ENCODE measurements around the gene RAMACL. TPM values are rescaled to one million over a fixed set of nuclear protein-coding genes. Genes with fewer than 3 reads are reported as not detected.
"Not testable (repeated sequence)": the region's sequence is repeated elsewhere in the genome, so short reads cannot be mapped to it uniquely, and the experiment has no call there.

Gene RAMACL
- total RNA-seq, 4 donors from 2014 or later = 3.7 to 13.4 (median 9.0) TPM

DNA sequence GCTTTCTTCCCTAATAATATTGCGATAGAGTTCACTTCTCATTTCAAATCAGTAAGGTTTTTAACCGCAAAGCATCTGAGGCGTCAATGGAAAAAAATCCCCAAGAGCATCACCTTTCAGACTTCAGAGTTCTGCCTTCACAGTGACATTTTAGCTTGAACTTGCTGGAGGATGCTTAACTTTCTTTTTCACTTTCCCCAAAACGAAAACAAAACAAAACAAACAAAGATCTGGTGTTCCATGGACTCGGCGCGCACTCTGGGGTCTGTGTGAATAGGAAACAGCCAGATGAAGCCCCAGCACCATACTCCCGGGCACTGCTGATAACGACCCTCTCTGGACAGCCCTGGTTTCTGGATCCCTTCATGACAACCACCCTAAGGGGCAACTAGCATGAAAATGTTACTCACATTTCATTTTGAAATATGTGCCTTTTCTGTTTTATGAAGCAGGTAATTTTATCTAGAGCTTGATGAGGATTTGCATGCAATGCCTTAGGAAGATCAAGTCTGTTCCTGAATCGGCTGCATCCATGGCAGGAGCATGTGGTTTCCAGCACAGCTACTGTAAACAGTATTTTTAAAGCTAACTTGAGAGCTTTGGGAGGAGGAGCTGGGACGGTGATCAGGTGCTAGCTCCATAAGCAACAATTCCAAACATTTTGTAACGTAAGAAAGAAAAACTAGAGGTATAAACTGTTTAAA, 44.5 kb downstream of the RAMACL start:
- Histone ChIP-seq H3K27me3 (no peaks in the 10 kb centered on the region), H3K9me3 (no peaks in the 10 kb centered on the region), H3K36me3 (peaks cover 0 to 4% of the 10 kb centered on the region in 2 donors), H3K4me3 (replicated peaks in 1 of 3) (no peak overlapping the region), H3K27ac (peak overlapping the region in 2 of 3 donors; percentile 14 to 71), H3K4me1 (peaks cover 5 to 12% of the 10 kb centered on the region in 2 donors)
- intact Hi-C loops (cut with DNase I) = no loop called here
- TF ChIP-seq, protein P1, sequence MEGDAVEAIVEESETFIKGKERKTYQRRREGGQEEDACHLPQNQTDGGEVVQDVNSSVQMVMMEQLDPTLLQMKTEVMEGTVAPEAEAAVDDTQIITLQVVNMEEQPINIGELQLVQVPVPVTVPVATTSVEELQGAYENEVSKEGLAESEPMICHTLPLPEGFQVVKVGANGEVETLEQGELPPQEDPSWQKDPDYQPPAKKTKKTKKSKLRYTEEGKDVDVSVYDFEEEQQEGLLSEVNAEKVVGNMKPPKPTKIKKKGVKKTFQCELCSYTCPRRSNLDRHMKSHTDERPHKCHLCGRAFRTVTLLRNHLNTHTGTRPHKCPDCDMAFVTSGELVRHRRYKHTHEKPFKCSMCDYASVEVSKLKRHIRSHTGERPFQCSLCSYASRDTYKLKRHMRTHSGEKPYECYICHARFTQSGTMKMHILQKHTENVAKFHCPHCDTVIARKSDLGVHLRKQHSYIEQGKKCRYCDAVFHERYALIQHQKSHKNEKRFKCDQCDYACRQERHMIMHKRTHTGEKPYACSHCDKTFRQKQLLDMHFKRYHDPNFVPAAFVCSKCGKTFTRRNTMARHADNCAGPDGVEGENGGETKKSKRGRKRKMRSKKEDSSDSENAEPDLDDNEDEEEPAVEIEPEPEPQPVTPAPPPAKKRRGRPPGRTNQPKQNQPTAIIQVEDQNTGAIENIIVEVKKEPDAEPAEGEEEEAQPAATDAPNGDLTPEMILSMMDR (IDR thresholded peaks at IDR 0.05) = no peak
- no peak for TF ChIP-seq POLR2A (IDR thresholded peaks at IDR 0.05)
- DNase-seq = peak in 1 of 2 donors; percentile 19
- 53 to 58% methylated on average over 12 of the region's 12 CpGs for WGBS, 2 donors

DNA sequence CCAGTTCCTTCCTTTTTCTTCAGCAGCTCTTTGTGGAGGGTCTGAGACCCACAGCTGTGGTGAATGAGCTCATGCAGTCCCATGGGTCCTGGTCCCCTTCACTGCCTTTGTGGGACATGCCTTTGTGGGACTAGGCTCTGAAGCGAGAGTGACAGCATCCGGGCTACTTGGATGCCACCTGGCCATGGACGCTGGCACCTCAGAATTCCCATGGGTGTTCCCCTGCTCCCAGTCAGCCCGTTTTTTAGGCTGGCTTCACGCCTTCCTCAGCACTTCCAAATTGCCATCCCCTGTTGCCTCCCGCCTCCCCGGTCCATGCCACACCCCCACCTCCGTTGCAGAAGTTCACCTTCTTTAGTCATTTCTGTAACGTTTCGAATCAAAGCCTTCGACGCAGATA, 45.1 kb downstream of the RAMACL start:
- Histone ChIP-seq H3K27ac (no peak overlapping the region), H3K9me3 (no peaks in the 10 kb centered on the region), H3K4me3 (replicated peaks in 1 of 3) (no peak overlapping the region), H3K4me1 (peaks cover 5 to 12% of the 10 kb centered on the region in 2 donors), H3K27me3 (no peaks in the 10 kb centered on the region), H3K36me3 (peaks cover 0 to 8% of the 10 kb centered on the region in 2 donors)
- no peak for DNase-seq
- WGBS, 2 donors = 81 to 84% methylated on average over 12 of the region's 12 CpGs
- intact Hi-C loops (cut with DNase I) = no loop called here
- TF ChIP-seq, protein P1 (IDR thresholded peaks at IDR 0.05) = no peak

DNA sequence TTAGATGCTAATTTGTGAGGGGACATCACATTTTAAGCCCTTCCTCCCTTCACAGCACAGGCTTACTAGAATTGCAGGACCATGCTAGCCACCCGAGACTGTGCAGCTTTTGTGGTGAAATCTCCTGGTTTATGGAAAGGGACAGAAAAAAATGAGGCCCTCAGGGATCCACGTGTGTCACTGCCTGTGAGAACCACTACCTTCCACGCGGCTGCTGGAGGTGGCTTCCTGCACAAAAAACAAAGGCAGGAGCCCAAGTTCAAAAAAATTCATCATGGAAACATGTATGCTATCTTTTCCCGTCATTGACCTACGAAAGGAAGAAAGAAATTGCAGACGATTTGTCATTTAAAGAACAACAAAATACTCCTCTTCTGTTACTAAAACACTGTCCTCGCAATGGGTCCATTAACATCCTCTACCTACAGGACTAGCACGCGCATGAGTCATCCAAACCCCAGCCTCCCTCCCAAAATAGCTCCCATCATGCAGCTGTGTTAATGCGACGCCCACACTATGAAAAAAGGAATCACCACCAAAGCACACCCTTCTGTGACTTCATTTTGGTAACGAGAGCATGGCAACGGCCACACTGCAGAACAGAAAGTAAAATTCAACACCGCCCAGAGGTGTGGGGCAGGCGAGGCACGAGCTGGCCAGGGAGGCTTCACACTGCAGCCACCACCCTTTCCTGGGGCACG, 45.7 kb downstream of the RAMACL start:
- H3K9me3 ChIP-seq = no peaks in the 10 kb centered on the region
- peaks cover 5 to 12% of the 10 kb centered on the region in 2 donors for H3K4me1 ChIP-seq
- DNase-seq = peak in 1 of 2 donors; percentile 11
- no peak overlapping the region for H3K4me3 ChIP-seq (replicated peaks in 1 of 3)
- no peak for TF ChIP-seq POLR2A (IDR thresholded peaks at IDR 0.05)
- TF ChIP-seq, protein P1 (IDR thresholded peaks at IDR 0.05) = no peak
- H3K27me3 ChIP-seq = no peaks in the 10 kb centered on the region
- H3K27ac ChIP-seq = no peak overlapping the region
- intact Hi-C loops (cut with DNase I) = no loop called here
- WGBS, 2 donors = 76 to 82% methylated on average over 18 of the region's 18 CpGs
- peaks cover 0 to 14% of the 10 kb centered on the region in 2 donors for H3K36me3 ChIP-seq

DNA sequence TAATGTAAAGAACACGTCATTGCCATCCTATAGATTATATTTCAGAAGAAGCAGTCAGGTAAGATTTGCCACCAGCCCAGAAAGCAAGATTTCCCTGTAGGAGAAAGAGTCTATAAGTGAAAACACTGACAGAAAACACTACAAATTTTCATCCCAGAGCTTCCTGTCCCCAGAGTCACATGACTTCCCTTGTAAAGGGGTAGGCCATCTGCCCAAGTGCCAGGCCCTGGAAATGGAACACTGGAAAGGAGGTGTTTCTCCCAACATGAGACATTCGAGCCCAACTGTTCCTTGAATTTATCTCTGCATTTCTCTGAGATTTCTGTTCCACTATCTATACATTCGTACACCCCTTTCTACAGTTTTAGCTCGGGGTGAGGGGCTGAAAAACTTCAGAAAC, 46.9 kb downstream of the RAMACL start:
- Histone ChIP-seq H3K4me1 (peaks cover 5 to 12% of the 10 kb centered on the region in 2 donors), H3K4me3 (replicated peaks in 1 of 3) (no peak overlapping the region), H3K36me3 (peaks cover 0 to 25% of the 10 kb centered on the region in 2 donors), H3K27ac (no peak overlapping the region), H3K27me3 (no peaks in the 10 kb centered on the region), H3K9me3 (no peaks in the 10 kb centered on the region)
- DNase-seq = no peak
- 85 to 88% methylated on average over 4 of the region's 4 CpGs for WGBS, 2 donors
- TF ChIP-seq, protein P1 (IDR thresholded peaks at IDR 0.05) = no peak
- TF ChIP-seq POLR2A (IDR thresholded peaks at IDR 0.05) = no peak
- intact Hi-C loops (cut with DNase I) = no loop called here

DNA sequence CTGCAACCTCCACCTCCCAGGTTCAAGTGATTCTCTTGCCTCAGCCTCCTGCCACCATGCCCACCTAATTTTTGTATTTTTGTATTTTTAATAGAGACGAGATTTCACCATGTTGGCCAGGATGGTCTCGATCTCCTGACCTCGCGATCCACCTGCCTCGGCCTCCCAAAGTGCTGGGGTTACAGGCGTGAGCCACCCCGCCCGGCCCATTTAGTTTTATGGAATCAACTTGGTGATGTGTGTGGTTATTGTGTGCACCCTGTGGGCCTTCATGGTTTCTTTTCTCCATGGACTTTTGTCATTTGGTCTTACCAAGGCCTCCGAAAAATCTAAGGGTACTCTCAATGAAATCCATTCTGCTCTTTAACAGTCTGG, 47.5 kb downstream of the RAMACL start:
- H3K9me3 ChIP-seq; H3K4me3 ChIP-seq (replicated peaks in 1 of 3); H3K27ac ChIP-seq; DNase-seq; intact Hi-C loops (cut with DNase I); H3K27me3 ChIP-seq: not testable (repeated sequence)
- peaks cover 5 to 12% of the 10 kb centered on the region in 2 donors for H3K4me1 ChIP-seq
- peaks cover 0 to 28% of the 10 kb centered on the region in 2 donors for H3K36me3 ChIP-seq
- WGBS, 2 donors = 98 to 99% methylated on average over 9 of the region's 9 CpGs
